ENCODE results near the gene ERN1.

The ERN1 gene

DNA sequence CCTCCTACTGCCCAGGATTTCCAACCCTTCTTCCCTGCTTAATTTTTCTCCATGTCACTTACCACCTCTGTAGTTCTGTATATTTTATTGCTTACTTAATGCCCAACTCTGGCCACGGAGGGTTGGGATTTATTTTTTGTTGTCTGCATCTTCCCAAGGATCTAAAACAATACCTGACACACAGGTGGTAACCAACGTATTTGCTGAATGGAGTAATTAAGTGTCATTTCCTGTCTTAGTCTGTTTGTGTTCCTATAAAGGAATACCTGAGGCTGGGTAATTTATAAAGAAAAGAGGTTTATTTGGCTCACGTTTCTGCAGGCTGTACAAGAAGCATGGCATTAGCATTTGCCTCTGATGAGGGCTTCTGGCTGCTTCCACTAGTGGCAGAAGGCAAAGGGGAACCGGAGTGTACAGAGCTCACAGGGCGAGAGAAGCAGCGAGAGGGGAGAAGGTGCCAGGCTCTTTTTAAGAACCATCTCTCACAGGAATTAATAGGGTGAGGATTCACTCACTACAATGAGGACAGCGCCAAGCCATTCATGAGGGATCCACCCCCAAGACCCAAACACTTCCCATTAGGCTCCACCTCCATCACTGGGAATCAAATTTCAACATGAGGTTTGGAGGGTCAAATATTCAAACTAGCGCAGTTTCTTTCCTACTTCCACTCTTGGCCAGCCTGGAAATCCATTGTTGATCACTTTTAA is 44.8 kb downstream of the ERN1 start:
- no peak for DNase-seq (ENCODE audit: low spot score)
- H3K4me3 Mint-ChIP-seq = no peak overlapping the region
- peaks cover 40% of the 10 kb centered on the region for H3K36me3 Mint-ChIP-seq (ENCODE audit: low read depth)
- no peaks in the 10 kb centered on the region for H3K9me3 Mint-ChIP-seq
- H3K4me1 Mint-ChIP-seq (ENCODE audit: low read depth) = peaks cover 51% of the 10 kb centered on the region
- no peak overlapping the region for H3K27ac Mint-ChIP-seq
- H3K27me3 Mint-ChIP-seq (ENCODE audit: low read depth) = no peaks in the 10 kb centered on the region

DNA sequence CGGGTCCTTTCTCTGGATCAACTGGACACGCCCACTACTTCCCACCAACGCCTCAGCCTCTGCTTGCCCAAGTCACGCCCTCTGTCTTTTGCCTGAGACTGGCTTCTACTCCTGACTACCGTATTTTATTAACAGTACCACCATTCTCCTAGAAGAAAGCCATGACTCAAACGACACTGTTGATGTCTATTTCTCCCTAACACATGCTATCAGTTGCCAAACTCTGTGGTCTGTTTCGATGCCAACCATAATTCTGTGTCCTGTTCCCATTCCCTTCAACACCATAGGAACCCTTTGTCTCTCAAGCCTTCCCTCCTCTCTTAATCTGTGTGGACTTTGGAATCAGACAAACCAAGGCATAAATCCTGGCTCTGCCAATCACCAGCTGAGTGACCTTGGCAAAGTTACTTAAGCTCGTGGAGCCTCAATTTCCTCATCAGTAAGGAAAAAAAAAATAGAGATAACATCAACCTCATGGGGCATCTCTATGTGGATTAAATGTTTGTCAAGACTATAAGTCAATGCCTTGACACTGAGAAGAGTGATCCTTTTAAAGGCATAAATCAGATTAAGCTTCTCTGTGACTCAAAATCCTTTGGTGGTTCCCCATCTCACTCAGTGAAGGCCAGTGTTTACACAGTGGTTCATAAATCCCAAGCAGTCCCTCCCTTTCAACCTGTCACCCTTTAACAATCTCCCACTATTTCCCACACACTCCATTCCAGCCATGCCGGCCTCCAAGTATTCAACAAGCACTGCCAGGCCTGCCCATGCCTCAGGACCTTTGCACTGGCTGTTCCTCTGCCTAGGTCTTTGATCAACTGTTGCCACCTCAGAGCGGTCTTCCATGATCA is 45.6 kb downstream of the ERN1 start:
- no peak overlapping the region for H3K27ac Mint-ChIP-seq
- H3K36me3 Mint-ChIP-seq (ENCODE audit: low read depth) = peaks cover 41% of the 10 kb centered on the region
- no peaks in the 10 kb centered on the region for H3K9me3 Mint-ChIP-seq
- H3K4me1 Mint-ChIP-seq (ENCODE audit: low read depth) = peaks cover 52% of the 10 kb centered on the region
- DNase-seq (ENCODE audit: low spot score) = no peak
- no peaks in the 10 kb centered on the region for H3K27me3 Mint-ChIP-seq (ENCODE audit: low read depth)
- no peak overlapping the region for H3K4me3 Mint-ChIP-seq

GRCh38 chr17:64083563-64084085 is 46.3 kb downstream of the ERN1 start:
- no peaks in the 10 kb centered on the region for H3K9me3 Mint-ChIP-seq
- peaks cover 51% of the 10 kb centered on the region for H3K4me1 Mint-ChIP-seq (ENCODE audit: low read depth)
- no peak for DNase-seq (ENCODE audit: low spot score)
- H3K4me3 Mint-ChIP-seq = no peak overlapping the region
- H3K27me3 Mint-ChIP-seq (ENCODE audit: low read depth) = no peaks in the 10 kb centered on the region
- peaks cover 47% of the 10 kb centered on the region for H3K36me3 Mint-ChIP-seq (ENCODE audit: low read depth)
- H3K27ac Mint-ChIP-seq = no peak overlapping the region

DNA sequence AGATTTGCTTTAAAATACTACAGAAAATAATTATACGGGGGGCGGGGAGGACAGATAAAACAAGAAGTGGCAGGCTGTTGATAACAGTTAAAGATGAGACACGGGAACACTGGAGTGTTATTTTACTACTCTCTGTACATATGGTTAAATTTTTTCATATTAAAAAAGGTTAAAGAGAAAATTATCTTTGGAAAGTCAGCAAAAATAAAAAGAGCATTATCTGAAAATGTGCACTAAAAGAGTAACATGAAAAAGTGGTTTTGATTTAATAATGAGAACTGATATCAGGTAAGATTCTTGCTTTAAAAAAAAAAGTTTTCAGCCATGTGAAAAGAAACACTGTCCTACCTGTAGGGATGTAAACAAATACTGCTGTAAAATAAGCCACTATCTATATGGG is 46.9 kb downstream of the ERN1 start:
- Mint-ChIP-seq H3K4me1 (ENCODE audit: low read depth) (peaks cover 47% of the 10 kb centered on the region), H3K9me3 (no peaks in the 10 kb centered on the region), H3K4me3 (no peak overlapping the region), H3K36me3 (ENCODE audit: low read depth) (peaks cover 46% of the 10 kb centered on the region), H3K27ac (no peak overlapping the region), H3K27me3 (ENCODE audit: low read depth) (no peaks in the 10 kb centered on the region)
- no peak for DNase-seq (ENCODE audit: low spot score)

- no peaks in the 10 kb centered on the region for H3K9me3 Mint-ChIP-seq
- H3K4me1 Mint-ChIP-seq (ENCODE audit: low read depth) = peaks cover 43% of the 10 kb centered on the region
- H3K36me3 Mint-ChIP-seq (ENCODE audit: low read depth) = peaks cover 50% of the 10 kb centered on the region
- no peaks in the 10 kb centered on the region for H3K27me3 Mint-ChIP-seq (ENCODE audit: low read depth)
- no peak overlapping the region for H3K27ac Mint-ChIP-seq
- no peak overlapping the region for H3K4me3 Mint-ChIP-seq
- DNase-seq (ENCODE audit: low spot score) = peak; percentile 54
Observed at GRCh38 chr17:64081802-64082799, 47.8 kb downstream of the ERN1 start.

DNA sequence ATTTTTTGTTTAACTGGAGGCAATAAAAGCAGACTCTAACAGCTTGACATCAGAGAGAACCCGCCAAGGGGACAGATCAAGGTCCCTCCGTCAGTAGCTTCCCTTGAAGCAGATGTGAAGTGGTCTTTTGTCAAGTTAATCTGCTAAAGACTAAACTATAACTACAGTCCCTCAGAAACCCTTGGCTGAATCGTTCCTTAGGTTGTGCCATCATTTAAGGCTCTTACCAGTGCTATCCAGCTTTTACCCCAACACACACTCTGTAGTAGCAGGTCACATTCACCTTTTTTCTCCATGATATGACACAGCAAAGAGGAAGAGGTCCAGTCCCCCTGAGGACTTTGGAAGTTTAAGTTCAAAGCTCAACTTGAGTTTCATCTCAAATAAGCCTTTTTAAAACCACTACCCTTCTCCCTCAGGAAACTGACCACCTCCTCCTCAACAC is 49.7 kb downstream of the ERN1 start:
- Mint-ChIP-seq H3K9me3 (no peaks in the 10 kb centered on the region), H3K27me3 (ENCODE audit: low read depth) (no peaks in the 10 kb centered on the region), H3K4me1 (ENCODE audit: low read depth) (peaks cover 55% of the 10 kb centered on the region), H3K4me3 (peak overlapping the region; percentile 23), H3K27ac (peak overlapping the region; percentile 63), H3K36me3 (ENCODE audit: low read depth) (peaks cover 63% of the 10 kb centered on the region)
- DNase-seq (ENCODE audit: low spot score) = no peak

GRCh38 chr17:64077379-64077778 is 52.6 kb downstream of the ERN1 start:
- H3K4me3 Mint-ChIP-seq = no peak overlapping the region
- peak overlapping the region; percentile 35 for H3K27ac Mint-ChIP-seq
- H3K4me1 Mint-ChIP-seq (ENCODE audit: low read depth) = peaks cover 53% of the 10 kb centered on the region
- H3K9me3 Mint-ChIP-seq = no peaks in the 10 kb centered on the region
- no peaks in the 10 kb centered on the region for H3K27me3 Mint-ChIP-seq (ENCODE audit: low read depth)
- H3K36me3 Mint-ChIP-seq (ENCODE audit: low read depth) = peaks cover 83% of the 10 kb centered on the region
- DNase-seq (ENCODE audit: low spot score) = no peak

- H3K36me3 Mint-ChIP-seq (ENCODE audit: low read depth) = peaks cover 85% of the 10 kb centered on the region
- H3K9me3 Mint-ChIP-seq = no peaks in the 10 kb centered on the region
- no peaks in the 10 kb centered on the region for H3K27me3 Mint-ChIP-seq (ENCODE audit: low read depth)
- DNase-seq (ENCODE audit: low spot score) = no peak
- peak overlapping the region; percentile 12 for H3K4me3 Mint-ChIP-seq
- H3K27ac Mint-ChIP-seq = peak overlapping the region; percentile 75
- H3K4me1 Mint-ChIP-seq (ENCODE audit: low read depth) = peaks cover 42% of the 10 kb centered on the region
Observed at GRCh38 chr17:64075913-64076312, 54.0 kb downstream of the ERN1 start.

GRCh38 chr17:64074704-64075426 is 55.1 kb downstream of the ERN1 start:
- H3K4me3 Mint-ChIP-seq = no peak overlapping the region
- H3K9me3 Mint-ChIP-seq = peaks cover 9% of the 10 kb centered on the region
- DNase-seq (ENCODE audit: low spot score) = no peak
- peaks cover 86% of the 10 kb centered on the region for H3K36me3 Mint-ChIP-seq (ENCODE audit: low read depth)
- H3K27ac Mint-ChIP-seq = no peak overlapping the region
- H3K27me3 Mint-ChIP-seq (ENCODE audit: low read depth) = no peaks in the 10 kb centered on the region
- H3K4me1 Mint-ChIP-seq (ENCODE audit: low read depth) = peaks cover 32% of the 10 kb centered on the region

GRCh38 chr17:64073771-64074703 is 55.9 kb downstream of the ERN1 start:
- peaks cover 86% of the 10 kb centered on the region for H3K36me3 Mint-ChIP-seq (ENCODE audit: low read depth)
- peaks cover 17% of the 10 kb centered on the region for H3K9me3 Mint-ChIP-seq
- H3K4me3 Mint-ChIP-seq = no peak overlapping the region
- no peak for DNase-seq (ENCODE audit: low spot score)
- H3K27me3 Mint-ChIP-seq (ENCODE audit: low read depth) = no peaks in the 10 kb centered on the region
- peaks cover 29% of the 10 kb centered on the region for H3K4me1 Mint-ChIP-seq (ENCODE audit: low read depth)
- H3K27ac Mint-ChIP-seq = no peak overlapping the region

- no peaks in the 10 kb centered on the region for H3K27me3 Mint-ChIP-seq (ENCODE audit: low read depth)
- peaks cover 37% of the 10 kb centered on the region for H3K4me1 Mint-ChIP-seq (ENCODE audit: low read depth)
- peaks cover 90% of the 10 kb centered on the region for H3K36me3 Mint-ChIP-seq (ENCODE audit: low read depth)
- no peak for DNase-seq (ENCODE audit: low spot score)
- H3K9me3 Mint-ChIP-seq = peaks cover 25% of the 10 kb centered on the region
- peak overlapping the region; percentile 37 for H3K27ac Mint-ChIP-seq
- H3K4me3 Mint-ChIP-seq = no peak overlapping the region
Observed at GRCh38 chr17:64071111-64071510, 58.8 kb downstream of the ERN1 start.

DNA sequence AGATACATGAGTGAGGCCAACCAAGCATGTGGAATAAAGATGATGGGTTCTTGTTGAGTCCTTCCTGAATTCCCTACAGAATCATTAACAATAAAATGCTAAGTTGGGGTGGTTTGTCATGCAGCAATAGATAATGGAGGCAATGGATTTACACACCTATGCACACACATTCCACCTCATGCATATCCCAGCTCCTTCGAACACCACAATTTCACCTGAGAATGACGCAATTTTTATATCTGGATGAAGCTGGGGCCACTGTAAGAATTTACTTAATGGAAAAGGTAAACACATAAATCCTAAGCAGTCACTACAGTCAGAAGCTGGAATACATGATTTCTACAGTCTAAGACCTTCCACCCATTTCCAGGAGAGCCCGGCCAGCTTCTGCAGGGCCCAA is 59.7 kb downstream of the ERN1 start:
- Mint-ChIP-seq H3K27ac (peak overlapping the region; percentile 34), H3K4me1 (ENCODE audit: low read depth) (peaks cover 36% of the 10 kb centered on the region), H3K36me3 (ENCODE audit: low read depth) (peaks cover 90% of the 10 kb centered on the region), H3K9me3 (peaks cover 25% of the 10 kb centered on the region), H3K27me3 (ENCODE audit: low read depth) (no peaks in the 10 kb centered on the region), H3K4me3 (no peak overlapping the region)
- DNase-seq (ENCODE audit: low spot score) = no peak
